Stromal cell of bone marrow (primary cell): ENCODE results near the gene INSRR.

ENCODE experiments used
- DNase-seq: peaks from one replicate; pipeline ENCODE4 v3.0.0-alpha.2; 2012; ENCODE audit warnings: low read depth

The INSRR gene

DNA sequence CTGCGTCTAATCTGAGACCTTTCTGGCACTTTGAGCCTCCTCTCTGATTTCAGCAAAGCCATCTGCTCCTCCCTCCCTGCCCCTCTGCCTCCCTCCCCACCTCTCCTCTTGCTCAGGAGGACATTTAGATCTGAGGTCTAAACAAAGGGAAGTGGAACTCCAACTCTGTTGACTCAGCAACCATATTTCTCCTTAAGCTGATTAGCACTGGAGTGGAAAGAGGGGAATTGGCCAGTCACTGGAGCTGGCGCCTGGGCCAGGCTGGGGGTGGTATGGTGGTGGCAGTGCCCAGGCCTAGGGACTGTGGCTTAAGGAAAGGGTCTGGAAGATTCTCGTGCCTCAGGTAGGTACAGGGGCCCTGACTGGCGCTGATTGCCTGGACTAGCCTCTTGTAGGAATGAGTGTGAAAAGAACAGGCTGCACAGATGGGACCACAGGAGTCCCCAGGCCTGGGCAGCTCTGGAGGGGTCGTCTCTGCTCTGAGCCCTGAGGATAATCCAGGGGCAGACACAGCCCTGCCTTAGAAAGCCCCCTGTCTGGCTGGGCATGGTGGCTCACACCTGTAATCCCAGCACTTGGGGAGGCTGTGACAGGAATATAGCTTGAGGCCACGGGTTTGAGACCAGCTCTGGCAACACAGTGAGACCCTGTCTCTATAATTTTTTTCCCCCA, 54.2 kb downstream of the INSRR start:
- DNase-seq = no peak

DNA sequence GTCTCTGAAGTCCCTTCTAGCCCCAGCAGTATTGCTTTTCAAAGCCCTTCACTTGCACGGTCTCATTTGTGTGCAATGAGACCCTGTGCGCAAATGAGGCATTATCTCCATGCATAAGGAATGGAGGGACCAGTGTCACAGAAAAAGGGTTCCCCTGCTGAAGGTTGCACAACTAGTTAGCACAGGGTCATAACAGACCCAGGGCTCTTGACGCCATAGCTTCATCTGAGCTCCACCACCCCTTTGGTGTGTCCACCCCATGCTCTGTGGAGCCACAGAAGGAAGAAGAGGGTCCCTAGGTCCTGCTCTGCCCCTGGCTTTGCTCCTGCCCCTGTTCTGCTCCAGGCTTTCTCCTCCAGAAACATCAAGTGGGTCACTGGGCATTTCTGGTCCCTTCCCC, 54.9 kb downstream of the INSRR start:
- DNase-seq = no peak

DNA sequence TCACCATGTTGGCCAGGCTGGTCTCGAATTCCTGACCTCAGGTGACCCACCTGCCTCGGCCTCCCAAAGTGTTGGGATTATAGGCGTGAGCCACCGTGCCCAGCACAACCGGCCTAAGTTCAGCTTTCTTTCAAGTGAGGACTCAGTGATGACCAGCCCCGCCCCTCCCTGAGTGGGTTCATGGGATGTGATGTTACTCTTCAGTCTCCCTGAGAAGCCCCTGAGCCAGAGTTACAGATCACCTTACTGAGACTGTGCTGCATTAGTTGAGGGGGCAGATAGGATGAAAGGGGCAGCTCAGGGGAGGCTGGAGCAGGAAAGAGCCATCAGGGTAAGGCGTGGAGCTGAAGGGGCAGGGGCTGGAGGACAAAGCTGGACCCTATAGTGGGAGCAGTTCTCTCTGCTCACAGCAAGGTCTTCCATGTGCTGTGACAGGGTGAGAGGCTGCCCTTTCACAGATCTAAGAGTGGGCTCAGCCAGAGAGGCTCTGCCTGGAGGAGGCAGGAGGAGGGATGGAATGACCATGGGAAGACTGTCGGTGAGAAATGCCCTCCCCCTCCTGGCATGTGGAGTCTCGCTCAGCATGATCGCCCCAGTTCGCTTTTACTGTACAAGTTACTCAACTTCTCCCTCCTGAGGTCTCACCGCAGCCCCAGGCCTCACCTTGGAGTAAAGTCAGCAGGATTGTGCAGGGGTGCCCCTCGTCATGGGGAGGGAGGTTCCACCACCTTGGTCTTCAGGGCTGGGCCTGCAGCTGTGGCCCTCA, 55.6 kb downstream of the INSRR start:
- no peak for DNase-seq

DNA sequence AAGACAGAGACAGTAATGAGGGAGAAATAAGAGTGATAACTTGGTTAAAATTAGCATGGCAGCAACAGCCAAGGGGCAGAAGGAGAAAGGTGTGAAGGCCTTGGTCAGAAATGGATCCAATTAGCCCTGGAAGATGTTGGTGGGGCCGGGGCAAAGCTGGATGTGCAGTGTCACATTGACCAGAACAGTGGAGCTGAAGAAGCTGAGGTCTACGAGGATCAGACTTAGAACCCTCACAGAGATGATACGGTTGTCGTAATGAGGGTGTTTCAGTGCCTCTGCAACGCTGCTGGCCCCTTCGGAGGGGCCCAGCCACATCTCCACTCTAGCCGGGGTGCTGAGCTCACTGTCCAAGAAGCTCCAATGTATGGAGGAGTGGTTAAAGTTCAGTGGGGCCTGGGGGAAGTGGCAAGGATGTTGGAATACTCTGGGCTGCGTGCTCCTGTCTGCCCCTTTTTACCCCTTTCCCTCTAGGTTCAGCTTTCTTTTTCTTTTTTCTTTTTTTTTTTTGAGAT, 56.4 kb downstream of the INSRR start:
- no peak for DNase-seq

DNA sequence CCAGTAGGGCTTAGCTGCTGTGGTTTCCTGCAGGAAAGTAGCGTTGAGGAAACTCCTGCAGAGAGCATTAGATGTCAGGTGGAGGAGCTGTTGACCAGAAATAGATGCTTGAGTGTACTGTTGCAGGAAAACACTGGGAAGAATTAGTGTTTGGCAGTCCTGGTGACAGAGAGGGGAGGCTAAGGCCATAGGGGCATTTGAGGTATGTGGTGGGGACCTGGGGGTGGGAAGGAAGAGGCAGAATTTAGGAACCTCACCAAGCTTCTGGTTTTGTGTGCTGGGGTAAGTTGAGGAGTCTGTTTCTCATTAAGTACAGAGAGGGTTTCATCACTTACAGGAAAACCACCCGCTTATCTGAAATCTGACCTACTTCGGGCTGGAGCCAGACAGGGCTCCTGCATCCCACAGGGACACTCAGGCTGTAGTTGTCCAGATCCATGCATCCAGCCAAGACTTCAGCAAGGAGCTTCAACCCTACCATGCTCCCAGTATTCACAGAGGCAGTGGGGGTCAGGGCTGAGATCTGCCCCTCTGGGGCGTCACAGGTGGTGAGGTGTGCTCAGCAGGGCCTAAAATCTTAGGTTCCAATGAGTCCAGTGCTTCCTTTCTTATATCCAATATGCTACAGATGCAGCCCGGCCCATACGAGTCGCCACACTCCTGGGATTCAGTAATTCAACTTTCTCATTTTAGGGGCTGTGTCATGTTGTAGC, 57.4 kb downstream of the INSRR start:
- peak; percentile 82 for DNase-seq

DNA sequence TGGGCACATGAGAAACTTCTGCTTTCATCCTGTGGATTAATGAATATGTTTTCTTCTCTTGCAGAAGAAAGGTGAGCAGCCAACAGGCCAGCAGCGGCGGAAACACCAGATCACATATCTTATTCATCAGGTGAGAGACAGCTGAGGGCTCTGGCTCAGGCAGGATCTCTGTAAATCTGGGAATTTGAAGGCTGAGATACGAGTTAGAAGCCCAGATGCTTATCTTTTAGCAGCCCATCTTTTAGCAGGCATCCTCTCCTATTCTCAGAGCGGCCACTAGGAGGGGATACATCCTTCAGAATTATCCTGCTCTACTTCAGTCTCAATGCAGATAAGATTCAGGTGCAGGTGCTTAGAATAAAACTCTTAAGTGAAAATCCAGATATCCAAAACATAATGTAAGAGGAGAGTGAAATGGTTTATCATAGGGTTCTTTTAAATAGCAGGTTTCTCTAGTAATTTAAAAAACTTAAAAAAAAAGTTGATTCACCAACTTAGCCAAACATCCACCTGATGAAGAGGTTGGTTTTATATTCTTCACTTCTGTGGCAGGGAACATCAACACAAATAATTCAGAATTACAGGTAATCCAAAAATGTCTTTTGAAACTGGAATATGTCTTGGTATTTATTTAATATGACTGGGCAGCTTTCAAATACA, 61.6 kb downstream of the INSRR start:
- DNase-seq = no peak

DNA sequence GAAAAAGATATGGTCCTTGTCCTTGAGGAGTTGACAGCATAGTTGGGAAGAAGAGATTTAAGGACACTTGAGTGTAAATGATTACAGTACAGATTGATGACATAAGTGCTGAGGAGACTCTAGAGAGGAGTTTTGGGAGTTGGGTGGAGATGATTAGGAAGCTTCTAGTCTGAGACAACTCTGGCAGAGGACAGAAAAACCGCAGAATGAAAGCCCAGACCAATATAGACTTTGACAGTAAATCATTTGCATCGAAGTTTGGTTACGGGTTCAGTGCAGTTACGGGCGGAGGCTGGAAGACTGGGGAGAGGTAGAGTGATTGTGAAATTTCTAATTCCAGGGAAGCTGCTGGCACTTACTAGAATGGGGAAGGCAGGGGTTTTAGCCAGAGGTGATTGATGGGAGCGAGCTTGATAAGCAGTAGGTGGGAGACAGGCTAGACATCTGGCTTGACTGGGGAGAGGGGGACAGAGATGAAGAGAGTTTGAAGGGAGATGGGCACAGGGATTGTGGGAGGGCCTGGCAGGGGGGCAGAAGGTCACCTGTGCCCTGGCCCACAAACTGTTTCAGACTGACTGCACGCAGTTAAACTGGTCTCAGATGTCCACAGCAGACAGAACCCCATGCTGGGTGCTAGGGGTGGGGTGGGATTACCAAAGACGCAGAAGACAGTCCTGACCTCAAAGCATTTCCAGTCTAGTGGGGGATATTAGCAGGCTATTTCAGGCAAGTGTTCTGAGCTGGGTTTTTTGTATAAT, 62.4 kb downstream of the INSRR start:
- no peak for DNase-seq

DNA sequence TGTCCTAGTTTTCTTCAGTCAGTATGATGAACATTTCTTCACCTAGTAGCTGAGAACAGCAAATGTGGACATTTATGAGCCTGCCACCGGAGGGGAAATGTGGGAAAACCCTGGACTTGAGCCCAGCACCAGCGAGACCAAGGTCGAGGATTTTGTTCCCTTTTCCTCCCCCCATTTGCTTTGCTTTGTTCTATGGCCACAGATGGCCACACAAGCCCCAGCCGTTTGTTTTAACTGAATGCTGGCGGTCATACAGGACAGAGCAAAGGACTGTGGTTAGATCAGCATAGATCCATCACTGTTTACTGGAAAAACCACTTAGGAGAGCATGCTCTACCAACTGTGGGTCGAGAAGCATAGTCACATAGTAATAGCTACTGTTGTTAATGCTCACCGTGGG, 63.1 kb downstream of the INSRR start:
- no peak for DNase-seq

DNA sequence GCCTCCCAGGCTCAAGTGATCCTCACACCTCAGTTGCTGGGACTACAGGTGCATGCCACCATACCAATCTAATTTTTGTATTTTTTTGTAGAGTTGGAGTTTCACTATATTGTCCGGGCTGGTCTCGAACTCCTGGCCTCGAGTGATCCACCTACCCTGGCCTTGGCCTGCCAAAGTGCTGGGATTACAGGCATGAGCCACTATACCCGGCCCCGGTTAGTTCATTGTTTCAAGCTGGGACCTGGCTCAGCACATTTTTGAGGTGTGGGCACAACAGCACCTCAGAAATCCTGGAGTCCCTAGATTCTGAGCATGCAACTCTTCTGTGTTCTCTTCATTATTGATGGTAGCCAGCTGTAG, 63.6 kb downstream of the INSRR start:
- no peak for DNase-seq

DNA sequence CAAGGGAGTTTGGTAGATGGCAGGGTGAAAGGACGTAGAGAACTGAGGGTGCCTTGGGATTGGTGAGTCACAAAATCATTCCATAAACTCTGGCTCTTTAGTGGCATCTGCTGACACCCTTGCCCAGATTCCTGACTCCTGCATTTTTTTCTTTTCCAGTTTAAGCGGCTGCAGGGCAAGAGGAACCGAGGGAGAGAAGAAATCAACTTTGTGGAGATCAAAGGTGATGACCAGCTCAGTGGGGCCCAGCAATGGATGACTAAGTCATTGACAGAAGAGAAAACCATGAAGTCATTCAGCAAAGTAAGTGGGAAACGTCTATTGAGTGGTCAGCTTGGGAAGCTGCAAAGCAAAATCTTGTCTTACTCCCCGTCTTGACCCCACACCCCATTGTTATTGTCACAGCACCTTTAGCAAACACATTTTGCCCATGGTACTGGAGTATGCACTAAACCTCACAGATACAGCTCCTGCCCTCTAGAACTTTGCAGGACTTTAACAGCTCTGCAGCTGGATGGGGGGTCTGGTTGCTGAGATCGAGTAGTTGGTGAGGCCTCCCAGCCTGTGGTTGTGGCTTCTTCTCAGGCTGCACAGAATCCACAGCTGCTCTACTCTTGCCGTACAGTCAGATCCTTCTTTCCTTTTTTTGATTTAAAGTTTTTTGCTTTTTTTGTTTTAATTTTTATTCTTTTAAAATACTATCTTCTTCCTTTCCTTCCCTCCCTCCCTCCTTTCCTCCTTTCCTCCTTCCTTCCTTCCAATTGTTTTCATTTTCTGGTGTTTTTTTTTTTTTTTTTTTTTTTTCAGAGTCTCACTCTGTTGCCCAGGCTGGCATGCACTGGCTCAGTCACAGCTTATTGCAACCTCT, 64.2 kb downstream of the INSRR start:
- no peak for DNase-seq
